Duodenal mucosa (tissue), 2 donors: ENCODE measurements around the gene AFAP1.

ENCODE experiments used
- H3K27ac ChIP-seq: one replicate; pipeline ENCODE4 v1.7.0; 2013; ENCODE audit warnings: low read depth, low read length
- H3K27me3 ChIP-seq, 2 donors: one replicate each; pipeline ENCODE4 v1.7.0; 2013; ENCODE audit warnings: low read length in 2 of 2, control low read depth in 1 of 2; ENCODE audit not compliant: insufficient read depth in 2 of 2, control insufficient read depth in 1 of 2
- H3K36me3 ChIP-seq, 2 donors: one replicate each; pipeline ENCODE4 v1.7.0; 2013; ENCODE audit warnings: low read length in 2 of 2, control low read depth in 1 of 2; ENCODE audit not compliant: insufficient read depth in 2 of 2, control insufficient read depth in 1 of 2
- H3K4me1 ChIP-seq, 2 donors: one replicate each; pipeline ENCODE4 v1.7.0; 2013; ENCODE audit warnings: low read length in 2 of 2, control low read depth in 1 of 2; ENCODE audit not compliant: insufficient read depth in 2 of 2, control insufficient read depth in 1 of 2
- H3K4me3 ChIP-seq, 2 donors: one replicate each; pipeline ENCODE4 v1.7.0; 2013; ENCODE audit warnings: low read length in 2 of 2, low read depth in 1 of 2
- H3K9ac ChIP-seq, 2 donors: one replicate each; pipeline ENCODE4 v1.7.0; 2013; ENCODE audit warnings: low read length in 2 of 2, low read depth in 1 of 2
- H3K9me3 ChIP-seq, 2 donors: one replicate each; pipeline ENCODE4 v1.7.0; 2013; ENCODE audit warnings: low read length in 2 of 2, control low read depth in 1 of 2; ENCODE audit not compliant: control insufficient read depth in 1 of 2

The AFAP1 gene

GRCh38 chr4:7715271-7716009 is 224.2 kb downstream of the AFAP1 start:
- no peaks in the 10 kb centered on the region for H3K36me3 ChIP-seq
- no peak overlapping the region for H3K4me3 ChIP-seq
- no peaks in the 10 kb centered on the region for H3K4me1 ChIP-seq
- no peak overlapping the region for H3K27ac ChIP-seq
- H3K9ac ChIP-seq, result no peak overlapping the region
- no peaks in the 10 kb centered on the region for H3K9me3 ChIP-seq
- peaks cover 0 to 2% of the 10 kb centered on the region in 2 donors for H3K27me3 ChIP-seq

- Histone ChIP-seq H3K9ac (no peak overlapping the region), H3K4me1 (no peaks in the 10 kb centered on the region), H3K4me3 (no peak overlapping the region), H3K27ac (no peak overlapping the region), H3K9me3 (no peaks in the 10 kb centered on the region), H3K27me3 (no peaks in the 10 kb centered on the region), H3K36me3 (no peaks in the 10 kb centered on the region)
Measured at GRCh38 chr4:7714738-7715137, 224.9 kb downstream of the AFAP1 start.

GRCh38 chr4:7714176-7714575 is 225.5 kb downstream of the AFAP1 start:
- Histone ChIP-seq H3K27me3 (no peaks in the 10 kb centered on the region), H3K27ac (no peak overlapping the region)

DNA sequence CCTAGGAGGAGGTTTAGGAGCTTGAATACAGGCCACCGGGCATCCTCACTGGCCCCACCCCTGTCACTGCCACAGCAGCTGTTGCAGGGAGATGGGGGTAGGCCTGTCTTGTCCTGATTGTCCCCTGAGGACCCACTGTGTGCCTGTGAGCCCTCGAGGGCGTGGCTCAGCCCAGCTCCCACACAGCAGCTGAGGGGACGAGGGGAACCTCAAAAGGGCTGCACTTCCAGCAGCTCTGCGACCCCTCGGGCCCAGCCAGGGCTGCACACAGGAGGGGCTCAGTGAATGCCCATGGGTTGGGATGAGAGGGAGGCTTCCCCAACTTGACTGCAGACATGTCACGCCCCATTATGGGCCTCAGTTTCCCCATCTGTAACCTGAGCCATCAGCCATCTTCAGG is 225.9 kb downstream of the AFAP1 start:
- H3K9ac ChIP-seq, result no peak overlapping the region
- no peaks in the 10 kb centered on the region for H3K4me1 ChIP-seq
- no peaks in the 10 kb centered on the region for H3K27me3 ChIP-seq
- no peaks in the 10 kb centered on the region for H3K9me3 ChIP-seq
- H3K27ac ChIP-seq, result no peak overlapping the region
- no peaks in the 10 kb centered on the region for H3K36me3 ChIP-seq
- H3K4me3 ChIP-seq, result no peak overlapping the region

More at GRCh38 chr4:7714176-7714575, 225.5 kb downstream of the AFAP1 start:
- Histone ChIP-seq H3K9ac (no peak overlapping the region), H3K9me3 (no peaks in the 10 kb centered on the region), H3K36me3 (no peaks in the 10 kb centered on the region), H3K4me3 (no peak overlapping the region), H3K4me1 (no peaks in the 10 kb centered on the region)

DNA sequence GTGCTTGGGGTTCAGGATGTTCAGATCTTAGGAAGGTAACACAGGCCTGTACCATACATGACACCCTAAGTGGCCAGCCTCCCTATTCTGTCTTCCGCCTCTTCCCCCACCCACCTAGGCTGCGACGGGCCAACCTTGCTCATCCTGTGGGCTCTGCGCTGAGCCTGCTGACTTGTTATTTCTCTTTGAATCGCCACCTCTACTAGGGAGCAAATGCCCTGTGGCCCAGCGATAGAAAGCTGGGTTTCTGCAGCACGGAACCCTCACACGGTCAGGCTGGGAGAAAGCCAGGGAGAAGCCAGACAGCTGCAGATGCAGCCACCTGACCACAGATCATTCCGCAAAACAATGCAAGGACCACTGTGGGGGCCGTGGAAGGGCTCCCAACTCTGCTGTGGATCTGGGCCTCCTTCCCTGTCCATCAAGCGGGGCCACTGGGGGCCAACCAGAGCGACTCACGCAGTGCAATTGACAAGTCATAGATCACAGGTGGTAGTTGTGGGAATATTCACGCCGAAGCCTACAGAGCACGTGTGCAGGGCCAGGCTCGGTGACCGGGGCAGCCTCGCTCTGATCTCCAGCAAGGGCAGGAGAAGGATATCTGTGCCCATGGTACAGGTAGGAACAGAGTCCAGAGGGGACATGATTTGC is 227.5 kb downstream of the AFAP1 start:
- H3K9me3 ChIP-seq, result no peaks in the 10 kb centered on the region
- H3K27me3 ChIP-seq, result no peaks in the 10 kb centered on the region
- no peaks in the 10 kb centered on the region for H3K4me1 ChIP-seq
- H3K4me3 ChIP-seq, result no peak overlapping the region
- no peak overlapping the region for H3K27ac ChIP-seq
- no peak overlapping the region for H3K9ac ChIP-seq
- H3K36me3 ChIP-seq, result no peaks in the 10 kb centered on the region

- Histone ChIP-seq H3K36me3 (no peaks in the 10 kb centered on the region), H3K9me3 (no peaks in the 10 kb centered on the region), H3K9ac (no peak overlapping the region), H3K4me3 (no peak overlapping the region), H3K27ac (no peak overlapping the region), H3K4me1 (no peaks in the 10 kb centered on the region), H3K27me3 (no peaks in the 10 kb centered on the region)
Measured at GRCh38 chr4:7711307-7711963, 228.2 kb downstream of the AFAP1 start.

DNA sequence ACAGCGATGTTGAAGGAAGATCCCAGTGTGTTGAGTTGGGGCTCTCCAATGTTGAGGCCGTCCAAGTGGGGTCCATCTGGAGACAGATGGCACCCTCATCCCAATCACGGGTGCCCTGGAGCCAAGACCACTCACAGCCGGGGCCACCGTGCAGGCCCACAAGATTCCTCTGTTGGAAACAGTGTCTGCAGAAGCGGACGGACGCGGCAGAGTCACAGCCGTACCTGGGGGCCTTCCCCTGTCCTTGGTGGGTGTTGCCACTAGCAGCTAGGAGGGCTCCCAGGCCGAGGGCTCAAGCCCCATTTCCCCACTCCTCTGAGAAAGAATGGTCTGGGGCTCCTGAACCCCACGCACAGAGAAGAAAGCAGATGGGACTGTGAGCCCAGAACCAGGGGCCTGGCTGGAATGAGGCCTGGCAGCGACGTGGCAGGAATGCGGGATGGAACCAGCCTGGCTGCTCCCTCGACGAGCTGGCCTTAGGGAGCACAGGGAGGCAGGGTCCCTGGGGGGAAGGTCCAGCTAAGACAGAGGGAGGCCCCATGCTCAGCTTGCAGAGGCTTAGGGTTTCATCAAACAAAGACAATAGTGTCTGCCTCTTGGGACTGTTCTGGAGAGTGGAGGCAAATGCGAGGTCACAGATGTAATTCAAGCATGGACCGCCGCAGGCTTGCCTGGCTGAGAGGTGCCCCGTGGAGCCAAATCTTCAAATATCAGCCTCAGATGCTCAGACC is 228.9 kb downstream of the AFAP1 start:
- Histone ChIP-seq H3K9ac (no peak overlapping the region), H3K27ac (no peak overlapping the region), H3K27me3 (no peaks in the 10 kb centered on the region), H3K36me3 (no peaks in the 10 kb centered on the region), H3K4me3 (no peak overlapping the region), H3K4me1 (no peaks in the 10 kb centered on the region), H3K9me3 (no peaks in the 10 kb centered on the region)

- Histone ChIP-seq H3K27me3 (no peaks in the 10 kb centered on the region), H3K4me1 (no peaks in the 10 kb centered on the region), H3K36me3 (no peaks in the 10 kb centered on the region), H3K9ac (no peak overlapping the region), H3K4me3 (no peak overlapping the region), H3K27ac (no peak overlapping the region), H3K9me3 (no peaks in the 10 kb centered on the region)
Measured at GRCh38 chr4:7710126-7710525, 229.5 kb downstream of the AFAP1 start.

DNA sequence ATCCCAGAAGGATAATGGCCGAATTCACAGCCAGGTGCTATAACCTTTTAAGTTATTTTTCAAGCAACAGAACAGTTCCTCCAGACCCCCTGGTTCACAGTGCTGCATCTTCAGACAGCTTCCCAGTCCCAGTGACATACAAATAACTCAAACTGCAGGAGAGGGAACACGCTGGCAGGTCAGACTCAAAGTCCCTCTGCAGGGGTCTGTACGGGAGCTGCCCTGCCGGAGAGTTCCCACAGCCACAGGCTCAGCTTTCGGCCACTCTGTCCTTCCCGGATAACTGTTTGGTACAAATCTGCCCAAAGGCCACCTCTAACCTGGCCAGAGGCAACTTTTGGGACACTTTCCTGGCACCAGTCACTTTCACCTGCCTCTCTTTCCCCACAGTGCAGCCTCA is 230.2 kb downstream of the AFAP1 start:
- Histone ChIP-seq H3K27ac (no peak overlapping the region), H3K9ac (no peak overlapping the region), H3K4me3 (no peak overlapping the region), H3K27me3 (no peaks in the 10 kb centered on the region), H3K4me1 (no peaks in the 10 kb centered on the region), H3K36me3 (no peaks in the 10 kb centered on the region), H3K9me3 (no peaks in the 10 kb centered on the region)

DNA sequence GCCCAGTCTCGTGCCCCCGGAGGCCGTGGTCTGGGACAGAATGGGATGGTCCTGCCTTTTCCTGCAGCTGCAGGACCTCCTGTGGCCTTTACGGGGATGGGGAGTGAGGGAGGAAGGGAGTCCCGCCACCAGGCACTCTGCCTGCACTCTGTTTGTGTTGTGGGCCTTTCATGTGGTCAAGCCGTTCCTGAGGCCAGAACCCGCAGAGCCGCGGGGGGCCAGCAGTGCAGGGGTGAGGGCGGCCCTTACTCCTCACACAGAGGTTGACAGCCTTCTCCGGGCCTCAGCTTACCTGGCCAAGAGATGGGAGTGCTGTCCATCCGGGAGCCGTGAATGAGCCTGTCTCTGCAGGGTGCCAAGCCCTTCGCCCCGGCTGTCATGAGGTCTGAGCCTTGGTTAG is 230.7 kb downstream of the AFAP1 start:
- no peaks in the 10 kb centered on the region for H3K36me3 ChIP-seq
- H3K4me3 ChIP-seq, result no peak overlapping the region
- no peaks in the 10 kb centered on the region for H3K4me1 ChIP-seq
- no peaks in the 10 kb centered on the region for H3K9me3 ChIP-seq
- H3K9ac ChIP-seq, result no peak overlapping the region
- no peaks in the 10 kb centered on the region for H3K27me3 ChIP-seq
- no peak overlapping the region for H3K27ac ChIP-seq
